SK-N-MC (cell line): Measurements from ENCODE around the gene IQGAP1.
"Not testable (repeated sequence)": the region's sequence is repeated elsewhere in the genome, so short reads cannot be mapped to it uniquely, and the experiment has no call there.

Experiments
- DNase-seq: peaks from one replicate; pipeline ENCODE4 v3.0.0-alpha.2; 2011; ENCODE audit warnings: low read depth, low spot score
- H3K27ac ChIP-seq: fragments of 200-600 bp; sonication (generic); 2 replicates; pipeline ENCODE4 v1.5.1; 2016; ENCODE audit warnings: mixed run types
- H3K36me3 ChIP-seq: fragments of 200-600 bp; sonication (generic); 2 replicates; pipeline ENCODE4 v1.6.1; 2017; ENCODE audit warnings: antibody characterized with exemption, low read length, mixed read lengths; ENCODE audit not compliant: insufficient read depth
- H3K4me3 ChIP-seq: fragments of 200-600 bp; sonication (generic); 2 replicates; pipeline ENCODE4 v1.5.1; 2016
- H3K9ac ChIP-seq: fragments of 200-600 bp; sonication (generic); 2 replicates; pipeline ENCODE4 v1.8.0; 2017; ENCODE audit warnings: mixed run types, mixed read lengths; ENCODE audit not compliant: insufficient read length
- H3K9me3 ChIP-seq: fragments of 200-600 bp; sonication (generic); 2 replicates; pipeline ENCODE4 v1.6.1; 2017; ENCODE audit warnings: low read depth, mild to moderate bottlenecking, antibody characterized with exemption, low read length, moderate library complexity, mixed read lengths
- EZH2 ChIP-seq: fragments of 200-600 bp; sonication (generic); IDR thresholded peaks from one replicate; pipeline ENCODE4 v1.6.1; 2017; ENCODE audit warnings: antibody characterized with exemption
- FOXP2 ChIP-seq: optimal IDR thresholded peaks from 2 replicates; pipeline ENCODE3; 2011; ENCODE audit warnings: mild to moderate bottlenecking, moderate library complexity; ENCODE audit not compliant: insufficient read depth; ENCODE audit errors: extremely low read length, control extremely low read depth
- POLR2AphosphoS5 ChIP-seq: IDR thresholded peaks from 2 replicates; pipeline ENCODE4 v1.6.1; 2012; ENCODE audit warnings: mild to moderate bottlenecking, low read depth, low read length, borderline replicate concordance

IQGAP1 gene

DNA sequence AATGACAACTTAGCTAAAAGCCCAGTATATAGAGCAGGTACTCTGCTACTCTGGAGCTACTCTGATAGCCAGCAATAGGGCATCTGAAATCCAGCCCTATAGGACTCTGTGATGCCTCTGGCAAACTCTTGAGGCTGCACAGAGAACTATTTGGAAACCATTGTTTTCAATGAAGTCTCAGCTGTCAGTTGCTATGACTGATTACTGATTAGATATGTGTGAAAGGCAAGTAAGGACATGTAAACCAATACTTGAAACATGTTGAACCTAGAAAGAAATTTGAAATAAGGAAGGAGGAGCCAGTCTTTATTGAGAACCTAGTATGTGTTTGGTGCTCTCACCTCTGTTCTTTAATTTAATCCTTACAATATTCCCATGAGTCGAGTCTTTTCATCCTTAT, 101.5 kb downstream of the IQGAP1 start:
- H3K9me3 ChIP-seq = no peaks in the 10 kb centered on the region
- TF ChIP-seq EZH2 = no peak
- TF ChIP-seq POLR2AphosphoS5 = no peak
- no peak for TF ChIP-seq FOXP2
- no peak for DNase-seq

DNA sequence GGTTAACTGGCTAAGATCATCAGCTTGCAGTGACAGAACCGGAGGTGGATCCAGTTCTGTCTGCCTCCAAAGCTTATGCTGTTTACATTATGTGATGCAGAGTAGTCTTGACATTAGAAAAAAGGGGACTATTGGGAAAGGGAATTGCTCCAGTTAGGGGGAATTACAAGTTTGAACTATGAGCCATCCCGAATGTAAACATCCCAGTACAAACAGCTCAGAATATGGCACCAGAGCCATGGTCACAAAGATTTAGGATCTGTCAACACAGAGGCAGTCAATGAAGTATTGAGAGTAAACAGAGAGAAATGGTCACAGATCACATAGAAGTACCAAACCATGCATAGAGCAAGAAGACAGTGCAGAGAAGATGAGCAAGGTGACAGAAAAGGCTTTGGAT, 101.9 kb downstream of the IQGAP1 start:
- no peak for DNase-seq
- Histone ChIP-seq H3K36me3 (peaks cover 62% of the 10 kb centered on the region), H3K9me3 (no peaks in the 10 kb centered on the region), H3K4me3 (no peak overlapping the region), H3K9ac (no peak overlapping the region), H3K27ac (no peak overlapping the region)
- TF ChIP-seq FOXP2 = no peak

More for the DNA sequence above, 101.5 kb downstream of the IQGAP1 start:
- no peak overlapping the region for H3K27ac ChIP-seq
- no peak overlapping the region for H3K9ac ChIP-seq
- no peak overlapping the region for H3K4me3 ChIP-seq
- H3K36me3 ChIP-seq = peaks cover 60% of the 10 kb centered on the region

DNA sequence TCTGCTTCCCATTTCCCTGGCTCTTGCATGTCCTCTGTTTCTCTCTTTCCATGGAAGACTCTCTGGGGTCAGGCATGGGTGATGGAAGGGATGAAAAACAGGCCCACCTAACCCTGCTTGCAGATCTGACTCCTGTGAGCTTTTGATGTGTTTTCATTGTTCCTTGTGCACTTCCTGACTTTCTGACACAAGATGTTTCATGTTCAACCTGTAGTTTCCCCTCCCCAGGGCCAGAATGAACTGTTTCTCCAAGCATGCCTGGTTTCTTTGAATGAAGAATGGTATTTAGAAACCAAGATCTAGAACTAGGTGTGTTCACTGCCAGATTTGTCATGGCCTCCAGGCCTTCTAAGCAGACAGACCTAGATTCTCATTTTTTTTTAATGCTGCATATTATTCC, 105.6 kb downstream of the IQGAP1 start:
- no peak overlapping the region for H3K4me3 ChIP-seq
- H3K9me3 ChIP-seq = no peaks in the 10 kb centered on the region
- no peak for DNase-seq
- TF ChIP-seq POLR2AphosphoS5 (no peak), FOXP2 (no peak), EZH2 (no peak)
- H3K27ac ChIP-seq = no peak overlapping the region
- H3K36me3 ChIP-seq = peaks cover 53% of the 10 kb centered on the region
- H3K9ac ChIP-seq = no peak overlapping the region

DNA sequence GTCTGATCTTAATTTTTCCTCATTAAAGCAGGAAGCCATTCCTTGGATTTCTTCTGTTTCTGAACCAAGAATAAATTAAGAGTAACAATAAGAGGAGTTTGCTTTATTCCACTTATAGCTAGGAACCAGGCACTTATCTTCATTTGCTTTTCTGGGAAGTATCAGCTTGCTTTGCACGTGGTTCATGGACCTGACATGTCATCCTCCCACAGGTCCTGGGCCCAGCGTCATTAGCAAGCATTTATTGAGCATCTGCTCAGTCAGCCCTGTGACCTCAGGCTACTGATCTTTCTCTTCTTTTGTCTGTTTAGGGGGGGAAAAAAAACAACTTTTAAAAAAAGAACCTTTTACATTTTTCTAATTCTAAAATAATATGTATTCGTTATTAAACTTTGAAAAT, 107.0 kb downstream of the IQGAP1 start:
- Histone ChIP-seq H3K4me3 (no peak overlapping the region), H3K27ac (no peak overlapping the region), H3K36me3 (peaks cover 56% of the 10 kb centered on the region), H3K9me3 (no peaks in the 10 kb centered on the region), H3K9ac (no peak overlapping the region)
- DNase-seq = no peak
- no peak for TF ChIP-seq FOXP2
- TF ChIP-seq POLR2AphosphoS5 = no peak
- no peak for TF ChIP-seq EZH2

DNA sequence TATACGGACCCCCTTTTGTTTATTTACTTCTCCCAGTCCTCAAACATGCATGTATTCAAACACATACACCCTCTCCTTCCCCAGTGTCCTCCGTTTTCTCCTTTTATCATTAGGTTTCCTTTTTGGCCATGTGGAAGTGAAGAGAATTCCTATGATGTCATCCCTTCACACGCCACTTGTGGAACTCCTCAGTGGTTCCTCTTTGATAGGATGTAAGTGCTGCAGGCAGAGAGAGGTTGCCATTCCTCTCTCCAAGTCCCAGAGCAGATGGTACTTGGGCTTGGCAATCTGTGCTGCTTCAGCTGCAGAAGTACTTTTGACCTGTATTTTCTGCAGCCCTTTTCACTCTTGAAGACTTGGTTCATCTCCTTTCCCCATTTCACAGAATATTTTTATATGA, 108.7 kb downstream of the IQGAP1 start:
- no peak for DNase-seq
- Histone ChIP-seq H3K27ac (no peak overlapping the region), H3K9ac (no peak overlapping the region), H3K9me3 (no peaks in the 10 kb centered on the region), H3K36me3 (peaks cover 58% of the 10 kb centered on the region), H3K4me3 (no peak overlapping the region)
- TF ChIP-seq FOXP2 = no peak
- TF ChIP-seq POLR2AphosphoS5 = no peak
- TF ChIP-seq EZH2 = no peak

DNA sequence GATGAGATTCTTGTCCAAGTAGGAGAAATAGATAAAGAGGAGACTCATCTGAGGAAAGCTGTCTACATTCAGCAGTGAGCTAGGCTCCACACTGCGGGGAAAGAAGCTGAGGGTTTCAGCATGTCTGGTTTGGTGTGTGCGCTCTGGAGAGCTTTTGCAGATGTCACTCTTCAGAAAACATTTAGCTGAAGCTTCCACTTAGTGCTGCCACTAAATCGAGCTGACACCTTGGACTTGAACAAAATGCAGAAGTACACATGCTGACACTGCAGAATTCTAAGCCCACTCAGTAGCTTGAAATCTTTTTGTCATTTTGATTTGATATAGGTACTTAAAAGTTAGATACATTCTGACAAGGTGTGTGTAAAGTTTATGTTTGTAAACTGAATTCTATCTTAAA, 109.3 kb downstream of the IQGAP1 start:
- Histone ChIP-seq H3K36me3 (peaks cover 58% of the 10 kb centered on the region), H3K27ac (no peak overlapping the region), H3K9me3 (no peaks in the 10 kb centered on the region), H3K4me3 (no peak overlapping the region), H3K9ac (no peak overlapping the region)
- no peak for TF ChIP-seq FOXP2
- no peak for TF ChIP-seq EZH2
- TF ChIP-seq POLR2AphosphoS5 = no peak
- DNase-seq = no peak

DNA sequence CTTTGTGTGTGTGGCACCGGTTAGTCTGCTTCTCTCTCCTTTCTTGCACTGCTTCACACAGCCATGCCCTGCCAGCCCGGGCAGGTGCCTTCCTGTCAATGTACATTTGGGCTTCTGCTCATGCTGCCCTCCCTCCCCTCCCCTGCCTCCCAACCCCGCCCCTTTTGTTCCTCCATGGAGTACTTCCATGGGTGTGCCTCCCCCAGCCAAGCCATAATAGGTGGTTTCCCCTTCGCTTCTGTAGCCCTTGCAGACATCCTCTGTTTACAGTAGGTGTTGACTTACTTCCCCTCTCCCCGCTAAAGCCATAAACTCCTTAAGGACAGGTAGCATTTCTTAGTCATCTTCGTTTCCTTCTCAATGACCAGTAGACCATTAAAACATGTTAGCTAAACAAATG, 109.9 kb downstream of the IQGAP1 start:
- TF ChIP-seq EZH2 (no peak), FOXP2 (no peak), POLR2AphosphoS5 (no peak)
- H3K27ac ChIP-seq = no peak overlapping the region
- no peak overlapping the region for H3K9ac ChIP-seq
- H3K9me3 ChIP-seq = no peaks in the 10 kb centered on the region
- H3K36me3 ChIP-seq = peaks cover 54% of the 10 kb centered on the region
- no peak for DNase-seq
- H3K4me3 ChIP-seq = no peak overlapping the region

DNA sequence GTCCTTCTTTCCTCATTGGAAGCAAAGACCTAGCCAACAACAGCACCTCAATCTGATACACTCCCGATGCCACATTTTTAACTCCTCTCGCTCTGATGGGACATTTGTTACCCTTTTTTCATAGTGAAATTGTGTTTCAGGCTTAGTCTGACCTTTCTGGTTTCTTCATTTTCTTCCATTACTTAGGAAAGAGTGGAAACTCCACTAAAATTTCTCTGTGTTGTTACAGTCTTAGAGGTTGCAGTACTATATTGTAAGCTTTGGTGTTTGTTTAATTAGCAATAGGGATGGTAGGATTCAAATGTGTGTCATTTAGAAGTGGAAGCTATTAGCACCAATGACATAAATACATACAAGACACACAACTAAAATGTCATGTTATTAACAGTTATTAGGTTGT, 112.1 kb downstream of the IQGAP1 start:
- Histone ChIP-seq H3K9ac (no peak overlapping the region), H3K9me3 (no peaks in the 10 kb centered on the region), H3K4me3 (no peak overlapping the region), H3K36me3 (peaks cover 39% of the 10 kb centered on the region), H3K27ac (no peak overlapping the region)
- no peak for DNase-seq
- TF ChIP-seq FOXP2 = no peak
- no peak for TF ChIP-seq POLR2AphosphoS5
- TF ChIP-seq EZH2 = no peak

DNA sequence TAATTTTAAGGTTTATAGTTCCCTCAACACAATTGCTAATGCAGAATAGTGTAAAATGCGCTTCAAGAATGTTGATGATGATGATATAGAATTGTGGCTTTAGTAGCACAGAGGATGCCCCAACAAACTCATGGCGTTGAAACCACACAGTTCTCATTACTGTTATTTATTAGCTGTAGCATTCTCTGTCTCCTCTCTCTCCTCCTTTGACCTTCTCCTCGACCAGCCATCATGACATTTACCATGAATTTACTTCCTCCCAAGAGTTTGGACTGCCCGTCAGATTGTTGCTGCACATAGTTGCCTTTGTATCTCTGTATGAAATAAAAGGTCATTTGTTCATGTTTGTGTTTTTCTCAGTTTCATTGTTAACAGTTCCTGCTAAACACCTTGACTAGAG, 113.9 kb downstream of the IQGAP1 start:
- no peak for DNase-seq
- Histone ChIP-seq H3K27ac (no peak overlapping the region), H3K9ac (no peak overlapping the region), H3K36me3 (peaks cover 36% of the 10 kb centered on the region), H3K4me3 (no peak overlapping the region), H3K9me3 (no peaks in the 10 kb centered on the region)
- TF ChIP-seq FOXP2 = no peak
- TF ChIP-seq EZH2 = no peak
- TF ChIP-seq POLR2AphosphoS5 = no peak

DNA sequence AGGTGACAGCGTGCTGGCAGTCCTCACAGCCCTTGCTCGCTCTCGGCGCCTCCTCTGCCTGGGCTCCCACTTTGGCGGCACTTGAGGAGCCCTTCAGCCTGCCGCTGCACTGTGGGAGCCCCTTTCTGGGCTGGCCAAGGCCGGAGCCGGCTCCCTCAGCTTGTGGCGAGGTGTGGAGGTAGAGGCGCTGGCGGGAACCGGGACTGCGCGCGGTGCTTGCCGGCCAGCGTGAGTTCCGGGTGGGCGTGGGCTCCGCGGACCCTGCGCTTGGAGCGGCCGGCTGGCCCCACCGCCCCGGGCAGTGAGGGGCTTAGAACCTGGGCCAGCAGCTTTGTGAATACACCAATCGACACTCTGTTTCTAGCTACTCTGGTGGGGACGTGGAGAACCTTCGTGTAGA, 122.7 kb downstream of the IQGAP1 start:
- not testable (repeated sequence) for H3K4me3 ChIP-seq, H3K9me3 ChIP-seq, H3K9ac ChIP-seq, H3K36me3 ChIP-seq, DNase-seq, H3K27ac ChIP-seq

DNA sequence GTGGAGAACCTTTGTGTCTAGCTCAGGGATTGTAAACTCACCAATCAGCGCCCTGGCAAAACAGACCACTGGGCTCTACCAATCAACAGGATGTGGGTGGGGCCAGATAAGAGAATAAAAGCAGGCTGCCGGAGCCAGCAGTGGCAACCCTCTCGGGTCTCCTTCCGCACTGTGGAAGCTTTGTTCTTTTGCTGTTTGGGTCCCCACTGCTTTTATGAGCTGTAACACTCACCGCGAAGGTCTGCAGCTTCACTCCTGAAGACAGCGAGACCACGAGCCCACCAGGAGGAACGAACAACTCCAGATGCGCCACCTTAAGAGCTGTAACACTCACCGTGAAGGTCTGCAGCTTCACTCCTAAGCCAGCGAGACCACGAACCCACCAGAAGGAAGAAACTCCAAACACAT, 123.2 kb downstream of the IQGAP1 start:
- H3K9me3 ChIP-seq, H3K36me3 ChIP-seq, H3K4me3 ChIP-seq, H3K9ac ChIP-seq, H3K27ac ChIP-seq, DNase-seq: not testable (repeated sequence)
